ENCODE measurements around the gene EFNA2.

DNA sequence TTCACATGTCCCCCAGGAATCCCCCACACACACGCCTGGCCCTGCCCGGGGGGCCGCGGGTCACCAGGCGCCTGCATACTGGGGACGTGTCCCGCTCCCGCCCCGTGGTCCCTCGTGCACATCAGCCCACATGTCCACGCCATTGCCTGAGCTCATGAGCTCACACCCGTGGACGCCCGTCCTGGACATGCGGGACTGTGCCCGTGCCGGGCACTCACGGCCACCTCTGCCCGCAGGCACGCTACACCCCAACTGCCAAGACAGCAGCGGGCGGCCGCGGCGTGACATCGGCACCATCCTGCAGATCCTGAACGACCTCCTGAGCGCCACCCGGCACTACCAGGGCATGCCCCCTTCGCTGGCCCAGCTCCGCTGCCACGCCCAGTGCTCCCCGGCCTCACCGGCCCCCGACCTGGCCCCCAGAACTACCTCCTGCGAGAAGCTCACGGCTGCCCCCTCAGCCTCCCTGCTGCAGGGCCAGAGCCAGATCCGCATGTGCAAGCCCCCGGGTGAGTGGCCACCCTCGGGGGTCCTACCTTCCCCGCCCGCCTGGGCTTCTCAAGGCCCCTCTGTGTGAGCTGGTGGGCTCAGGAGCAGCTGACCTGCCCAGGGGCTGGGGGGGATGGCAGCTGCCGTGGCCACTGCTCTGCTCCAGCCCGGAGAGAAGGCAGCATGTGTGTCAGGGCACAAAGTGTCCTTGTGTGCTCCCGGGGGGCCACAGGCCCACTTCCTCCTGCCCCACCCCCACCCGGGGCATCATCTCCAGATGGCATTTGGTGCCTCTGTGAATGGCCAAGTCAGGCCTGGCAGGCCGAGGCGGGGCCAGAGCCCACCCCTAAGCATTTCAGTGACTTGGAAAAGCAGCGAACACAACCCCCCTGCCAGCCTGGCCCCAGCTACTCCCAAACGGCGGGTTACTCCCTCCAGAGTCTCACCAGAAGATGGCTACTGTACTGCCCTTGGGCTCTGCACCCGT lies 30.2 kb upstream of the EFNA2 start:
- TF ChIP-seq POLR2A (IDR thresholded peaks at IDR 0.05; ENCODE audit: low read depth, low read length) (no peak; the same call in 1 of the 2 replicates), POLR2AphosphoS5 (IDR thresholded peaks at IDR 0.05; ENCODE audit: low read depth, low read length) (no peak)

All from GM12892 (cell line).